GM12874 (cell line): Measurements from ENCODE around the gene ERP27.

Experiments used
- TF ChIP-seq, protein P1 (sequence below): IDR thresholded peaks from 2 replicates; pipeline ENCODE4 v1.5.1; 2011; ENCODE audit warnings: low read depth, mild to moderate bottlenecking, control low read depth, low read length, moderate library complexity; ENCODE audit not compliant: insufficient read depth

The ERP27 gene

DNA sequence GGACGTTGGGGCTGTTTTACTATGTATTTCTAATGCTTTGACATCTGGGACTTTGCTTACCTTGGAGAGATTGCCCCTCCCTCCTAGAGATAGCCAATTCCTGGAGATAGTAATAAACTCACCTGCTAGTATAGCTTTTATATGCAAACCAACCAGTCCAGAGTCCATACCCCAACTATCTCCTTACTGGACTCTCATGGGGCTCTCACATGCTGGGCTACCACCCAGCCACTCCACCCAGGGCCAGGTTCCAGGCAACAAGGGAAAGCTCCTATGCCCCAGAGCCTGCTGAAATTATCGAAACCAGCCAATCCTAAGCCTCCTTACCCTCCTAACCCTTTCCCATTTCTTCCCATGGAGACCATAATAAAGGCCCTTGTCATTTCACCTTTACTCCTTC lies 27.2 kb downstream of the ERP27 start:
- TF ChIP-seq, protein P1, sequence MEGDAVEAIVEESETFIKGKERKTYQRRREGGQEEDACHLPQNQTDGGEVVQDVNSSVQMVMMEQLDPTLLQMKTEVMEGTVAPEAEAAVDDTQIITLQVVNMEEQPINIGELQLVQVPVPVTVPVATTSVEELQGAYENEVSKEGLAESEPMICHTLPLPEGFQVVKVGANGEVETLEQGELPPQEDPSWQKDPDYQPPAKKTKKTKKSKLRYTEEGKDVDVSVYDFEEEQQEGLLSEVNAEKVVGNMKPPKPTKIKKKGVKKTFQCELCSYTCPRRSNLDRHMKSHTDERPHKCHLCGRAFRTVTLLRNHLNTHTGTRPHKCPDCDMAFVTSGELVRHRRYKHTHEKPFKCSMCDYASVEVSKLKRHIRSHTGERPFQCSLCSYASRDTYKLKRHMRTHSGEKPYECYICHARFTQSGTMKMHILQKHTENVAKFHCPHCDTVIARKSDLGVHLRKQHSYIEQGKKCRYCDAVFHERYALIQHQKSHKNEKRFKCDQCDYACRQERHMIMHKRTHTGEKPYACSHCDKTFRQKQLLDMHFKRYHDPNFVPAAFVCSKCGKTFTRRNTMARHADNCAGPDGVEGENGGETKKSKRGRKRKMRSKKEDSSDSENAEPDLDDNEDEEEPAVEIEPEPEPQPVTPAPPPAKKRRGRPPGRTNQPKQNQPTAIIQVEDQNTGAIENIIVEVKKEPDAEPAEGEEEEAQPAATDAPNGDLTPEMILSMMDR = no peak

DNA sequence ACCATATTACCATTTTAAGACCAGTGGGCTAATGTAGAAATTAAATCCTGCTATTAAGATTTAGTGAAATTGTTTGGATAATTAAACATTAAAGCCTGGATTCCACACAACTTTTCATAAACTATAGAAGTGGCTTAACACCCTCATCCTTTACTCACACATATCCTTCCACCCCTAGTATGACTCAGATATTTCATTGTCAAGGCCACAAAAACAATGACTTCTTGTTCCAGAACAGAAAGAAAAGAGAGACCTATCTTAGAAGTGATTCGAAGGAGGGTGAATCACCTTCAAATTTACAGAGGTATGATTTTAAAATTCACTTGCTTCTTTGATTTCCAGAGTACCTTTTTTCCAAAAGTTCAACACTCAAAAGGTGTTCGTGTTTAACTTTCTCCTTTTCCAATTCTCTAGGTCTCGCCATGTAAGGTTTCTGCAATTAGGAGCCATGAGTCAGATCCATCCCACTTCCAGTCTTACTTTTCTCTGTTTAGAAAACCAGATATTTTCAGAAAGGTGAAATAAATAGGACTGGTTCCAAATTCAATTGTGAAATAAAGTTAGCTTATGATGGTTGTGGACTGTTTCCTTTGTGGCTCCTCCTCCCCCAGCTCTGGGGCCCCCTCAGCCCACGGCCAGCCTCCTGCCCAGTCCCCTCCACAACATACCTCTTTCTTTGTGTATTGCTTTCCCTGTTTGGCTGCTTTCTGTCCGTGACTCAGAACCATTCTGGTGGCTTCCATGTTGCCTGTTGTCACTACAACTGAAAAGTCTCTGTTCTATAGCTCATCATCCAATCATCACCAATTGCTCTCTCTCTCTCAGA lies 28.0 kb downstream of the ERP27 start:
- TF ChIP-seq, protein P1 = no peak

DNA sequence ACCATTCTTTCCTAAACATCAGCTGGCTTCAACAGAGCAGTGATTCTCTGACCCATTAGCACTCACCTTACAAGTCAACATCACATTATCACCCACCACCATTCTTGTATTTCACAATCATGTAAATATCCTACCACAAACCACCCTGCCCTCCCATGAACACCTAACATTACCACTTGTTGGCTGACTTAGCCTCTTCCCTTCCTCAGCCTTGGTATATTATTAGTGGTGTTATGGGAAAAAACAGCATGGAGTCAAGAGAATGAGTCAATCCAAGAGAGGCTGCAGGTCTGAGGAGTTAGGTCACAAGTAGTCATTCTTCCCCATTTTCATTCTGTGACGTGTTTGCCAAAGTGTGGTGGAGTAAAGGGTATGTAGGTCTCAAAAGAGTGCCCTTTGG lies 30.4 kb downstream of the ERP27 start:
- TF ChIP-seq, protein P1 = no peak

DNA sequence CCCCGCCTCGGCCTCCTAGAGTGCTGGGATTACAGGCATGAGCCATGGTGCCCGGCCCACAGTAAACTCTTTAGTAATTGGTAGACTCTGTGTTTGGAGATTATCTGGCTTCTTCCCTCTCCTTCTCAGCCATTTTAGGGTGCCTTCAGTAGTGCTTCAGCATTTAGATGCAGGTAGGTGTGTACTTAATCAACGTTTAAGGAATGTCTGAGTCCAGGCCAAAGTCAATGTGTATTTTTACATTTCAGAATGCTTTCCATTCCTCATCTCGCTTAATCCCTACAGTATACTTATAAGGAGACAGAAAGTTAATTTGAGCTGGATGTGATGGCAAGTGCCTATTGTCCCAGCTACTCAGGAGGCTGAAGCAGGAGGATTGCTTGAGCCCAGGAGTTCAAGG lies 32.2 kb downstream of the ERP27 start:
- TF ChIP-seq, protein P1 = no peak

DNA sequence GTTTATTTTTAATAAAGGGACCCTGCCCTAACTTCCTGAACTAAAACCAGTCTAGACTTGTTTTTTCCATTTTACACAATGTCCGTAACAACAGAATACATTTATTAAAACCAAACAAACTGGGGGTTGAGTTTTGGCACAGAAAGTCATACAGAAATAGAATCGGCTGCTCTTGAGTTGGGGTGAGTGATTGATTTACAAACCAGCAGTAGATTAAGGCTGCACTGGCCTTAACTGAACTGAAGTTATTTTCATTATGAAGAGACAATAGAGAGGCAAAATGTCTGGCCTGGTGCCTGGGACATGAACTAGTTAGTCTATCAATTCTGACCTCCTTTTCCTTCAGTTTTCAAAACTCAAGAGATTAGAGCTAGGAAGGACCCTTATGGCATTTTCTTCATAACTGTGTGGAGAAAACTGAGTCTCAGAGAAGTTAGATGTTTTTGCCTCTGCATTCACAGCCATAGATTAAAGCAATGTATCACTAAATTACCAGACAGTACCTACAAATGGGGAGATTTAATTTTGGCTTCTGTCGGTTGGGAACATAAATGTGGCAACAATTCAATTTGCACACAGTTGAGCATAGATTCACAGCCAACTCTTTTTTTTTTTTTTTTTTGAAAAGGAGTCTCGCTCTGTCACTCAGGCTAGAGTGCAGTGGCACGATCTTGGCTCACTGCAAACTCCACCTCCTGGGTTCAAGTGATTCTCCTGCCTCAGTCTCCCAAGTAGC lies 32.9 kb downstream of the ERP27 start:
- TF ChIP-seq, protein P1 = no peak

DNA sequence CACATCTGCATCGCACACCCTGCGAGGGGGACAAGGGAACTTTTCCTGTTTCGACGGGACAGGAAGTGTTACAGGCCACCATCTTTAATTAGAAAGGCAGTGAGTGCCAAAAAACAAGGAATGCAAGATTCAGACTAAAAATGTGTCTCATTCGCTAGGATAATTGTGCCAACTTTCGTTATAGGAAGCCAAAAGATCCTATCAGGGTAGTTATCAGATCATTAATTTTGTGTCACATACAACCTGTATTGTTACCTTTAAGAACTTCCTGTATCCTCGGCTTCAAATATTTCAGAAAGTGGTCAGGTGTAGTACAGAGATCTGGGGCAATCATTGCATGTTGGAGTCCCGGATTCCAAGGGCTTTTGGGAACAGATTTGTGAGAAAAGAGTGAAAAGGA lies 33.5 kb downstream of the ERP27 start:
- TF ChIP-seq, protein P1 = no peak

DNA sequence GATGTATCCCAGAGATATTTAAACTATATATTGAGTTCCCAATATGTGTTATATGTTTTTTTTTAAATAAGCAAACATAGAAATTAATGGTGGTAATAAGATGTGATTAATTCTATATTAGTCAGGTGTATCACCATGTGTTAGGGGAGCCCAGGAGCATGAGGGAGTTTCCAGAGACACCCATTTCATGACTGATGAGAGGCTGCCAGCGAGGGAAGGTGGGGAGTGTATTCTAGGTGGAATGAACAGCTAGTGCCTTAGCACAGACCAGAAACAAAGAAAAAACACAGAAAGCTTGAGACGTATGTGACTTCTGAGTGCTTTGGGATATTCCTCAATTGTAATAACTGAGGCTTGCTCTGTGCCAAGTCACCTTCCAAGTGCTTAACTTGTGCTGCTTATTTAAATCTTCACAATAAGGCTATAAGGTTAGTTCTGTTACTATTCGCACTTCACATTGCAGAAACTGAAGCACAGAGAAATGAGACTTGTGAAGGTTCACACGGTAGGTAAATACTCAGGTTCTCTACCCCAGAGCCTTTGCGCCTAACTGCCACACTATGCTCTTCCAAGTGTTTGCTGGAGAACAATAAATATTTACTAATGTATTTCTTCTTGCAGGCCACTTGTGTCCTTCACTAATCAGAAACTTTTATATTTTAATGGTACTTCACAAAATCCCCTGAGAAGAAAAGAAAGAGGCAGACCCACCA lies 34.8 kb downstream of the ERP27 start:
- TF ChIP-seq, protein P1 = no peak
